Amygdala (tissue), 56 donors: ENCODE data around the gene ARAP1.

Experiments
- DNase-seq, 56 donors: peaks; one replicate each; lab custom pipeline; 2025; lab: John Stamatoyannopoulos, UW

ARAP1 gene

DNA sequence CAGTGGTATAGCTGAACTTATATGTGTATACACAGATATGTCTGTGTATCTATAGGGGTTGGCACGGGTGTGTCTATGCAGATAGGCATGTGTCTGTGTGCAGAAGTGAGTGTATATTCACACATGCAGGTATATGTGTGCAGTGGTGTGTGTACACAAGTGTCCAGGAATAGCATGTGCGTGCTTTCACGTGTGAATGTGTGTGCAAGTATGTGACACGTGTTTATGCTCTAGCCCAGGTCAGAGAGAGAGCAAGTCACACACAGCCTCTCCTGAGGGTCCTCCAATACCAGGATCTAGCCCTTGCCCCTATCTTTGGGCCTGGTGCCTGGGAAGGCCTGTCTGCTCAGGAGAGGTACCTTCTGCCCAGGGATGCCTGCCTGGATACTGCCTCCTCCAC is 104.3 kb downstream of the ARAP1 start:
- no peak for DNase-seq

DNA sequence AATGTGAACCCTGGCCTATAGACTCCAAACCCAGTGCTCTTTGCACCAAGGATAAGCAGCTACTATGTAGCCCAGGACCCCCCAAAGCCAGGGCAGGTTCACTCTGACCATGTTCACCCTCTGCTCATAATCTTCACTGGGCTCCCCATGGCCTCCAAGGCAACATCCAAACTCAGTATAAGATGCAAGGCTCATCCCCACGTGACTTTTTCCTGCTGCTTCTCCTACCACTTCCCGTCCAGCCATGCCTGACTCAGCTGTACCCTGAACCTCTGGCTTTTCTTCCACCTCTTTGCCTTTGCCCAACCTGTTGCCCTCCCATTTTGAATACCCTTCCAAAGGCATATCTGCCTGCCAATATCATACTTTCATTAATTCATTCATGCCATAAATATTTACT is 105.7 kb downstream of the ARAP1 start:
- DNase-seq = no peak

DNA sequence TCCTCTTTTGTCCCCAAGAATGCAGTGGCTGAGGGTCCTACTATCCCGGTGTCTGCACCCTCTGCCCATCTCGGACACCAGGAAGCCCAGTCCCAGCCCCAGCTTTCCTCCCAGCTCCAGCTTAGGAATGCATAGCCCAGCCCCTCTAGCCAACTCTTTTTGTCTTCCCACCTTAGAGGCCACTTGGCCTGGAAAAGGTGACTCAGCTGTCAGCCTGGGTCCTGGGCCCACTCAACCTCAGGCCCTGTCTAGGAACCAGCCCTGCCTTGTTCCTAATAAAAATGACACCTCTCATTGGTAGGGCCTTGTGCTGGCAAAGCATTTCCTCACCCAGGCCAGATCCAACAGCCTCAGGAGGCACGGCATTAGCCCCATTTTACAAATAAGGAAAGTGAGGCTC is 106.2 kb downstream of the ARAP1 start:
- no peak for DNase-seq

DNA sequence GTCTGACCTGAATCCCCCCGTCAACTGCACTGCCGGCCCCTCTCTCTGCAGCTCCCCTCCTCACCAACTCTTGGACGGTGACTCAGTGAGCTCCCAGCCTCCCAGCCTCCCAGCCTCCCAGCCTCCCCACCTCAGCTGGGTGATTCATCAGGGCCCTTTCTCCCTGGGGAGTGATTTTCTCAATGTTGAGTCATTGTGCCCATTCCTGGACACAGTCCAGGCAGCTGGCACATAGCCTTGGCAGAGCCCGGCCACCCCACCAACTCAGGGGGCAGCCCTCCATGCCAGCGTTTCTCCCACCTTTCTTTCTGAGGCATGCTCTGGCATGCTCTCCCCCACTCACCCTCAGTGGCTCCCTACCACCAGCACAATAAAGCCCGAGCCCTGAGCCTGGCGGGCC is 108.7 kb downstream of the ARAP1 start:
- peak in 14 of 56 donors; percentile 24 to 64 (median 50) for DNase-seq

DNA sequence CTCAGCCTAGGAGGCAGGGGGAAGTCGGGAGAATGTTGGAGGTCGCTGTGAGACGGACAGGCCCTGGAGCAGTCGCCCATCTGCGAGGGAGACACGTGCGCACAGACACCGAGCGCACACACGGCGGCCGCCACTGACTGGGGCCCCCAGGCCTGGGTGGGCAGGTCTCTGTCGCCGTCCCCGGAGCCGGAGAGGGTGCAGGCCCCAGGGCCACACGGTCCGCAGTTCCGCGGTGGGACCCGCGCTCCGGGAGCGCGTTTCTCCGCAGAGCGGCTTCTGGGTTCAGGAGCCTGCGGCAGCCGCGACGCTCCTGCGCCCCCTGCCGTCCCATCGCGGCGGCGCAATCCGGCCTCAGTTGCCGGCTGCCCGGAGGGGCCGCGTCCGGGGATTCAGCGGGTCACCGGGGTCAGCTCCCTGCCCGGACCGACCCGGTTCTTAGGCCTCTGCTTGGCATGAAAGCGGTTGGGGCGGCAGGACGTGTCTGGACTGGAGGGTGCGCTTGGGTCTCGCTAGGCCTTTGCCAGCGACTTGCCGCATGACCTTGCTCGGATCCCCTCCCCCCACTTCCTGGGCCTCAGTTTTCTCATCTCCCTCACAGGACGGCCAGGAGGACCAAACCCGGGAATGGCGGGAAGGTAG is 109.2 kb downstream of the ARAP1 start:
- peak in 32 of 56 donors; percentile 18 to 74 (median 52) for DNase-seq

DNA sequence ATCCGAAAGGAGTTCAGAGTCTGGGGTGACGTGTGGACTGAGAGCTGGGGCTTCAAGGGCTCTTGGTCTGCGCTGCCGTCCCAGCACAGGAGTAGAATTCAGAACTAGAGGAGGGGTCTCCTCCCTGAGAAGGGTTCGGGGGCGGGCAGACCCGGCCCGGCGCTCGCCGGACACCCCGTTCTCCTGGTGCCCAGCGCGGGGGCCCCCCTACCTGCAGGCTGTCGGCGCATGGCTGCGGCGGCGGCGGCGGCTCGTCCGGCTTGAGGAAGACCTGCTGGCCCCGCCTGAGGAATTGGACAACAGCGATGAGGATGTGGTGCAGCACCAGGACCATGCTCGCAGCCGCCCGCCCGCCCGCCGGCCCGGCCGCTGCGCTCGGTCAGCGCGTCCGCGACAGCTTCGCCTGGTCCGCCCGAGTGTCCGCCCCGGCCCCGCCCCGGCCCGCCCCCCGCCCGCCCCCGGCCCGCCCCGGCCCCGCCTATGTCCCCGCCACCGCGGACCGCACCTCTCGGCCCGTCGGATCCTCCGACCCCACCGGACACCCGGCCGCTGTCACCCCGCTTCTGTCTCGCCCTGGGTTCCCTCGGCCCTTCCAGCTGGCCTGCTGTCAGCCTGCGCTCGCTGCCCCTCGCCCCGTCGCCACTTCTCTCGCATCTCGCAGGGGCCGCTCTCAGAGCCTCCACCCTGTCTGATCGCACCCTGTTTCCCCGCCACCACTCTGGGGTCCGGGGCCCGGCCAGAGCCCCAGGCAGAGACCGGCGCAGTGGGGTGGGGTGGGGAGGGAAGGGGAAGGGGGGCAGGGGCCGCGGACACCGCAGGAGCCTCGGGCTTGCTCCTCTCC is 109.9 kb downstream of the ARAP1 start:
- peak in 17 of 56 donors; percentile 27 to 66 (median 41) for DNase-seq

DNA sequence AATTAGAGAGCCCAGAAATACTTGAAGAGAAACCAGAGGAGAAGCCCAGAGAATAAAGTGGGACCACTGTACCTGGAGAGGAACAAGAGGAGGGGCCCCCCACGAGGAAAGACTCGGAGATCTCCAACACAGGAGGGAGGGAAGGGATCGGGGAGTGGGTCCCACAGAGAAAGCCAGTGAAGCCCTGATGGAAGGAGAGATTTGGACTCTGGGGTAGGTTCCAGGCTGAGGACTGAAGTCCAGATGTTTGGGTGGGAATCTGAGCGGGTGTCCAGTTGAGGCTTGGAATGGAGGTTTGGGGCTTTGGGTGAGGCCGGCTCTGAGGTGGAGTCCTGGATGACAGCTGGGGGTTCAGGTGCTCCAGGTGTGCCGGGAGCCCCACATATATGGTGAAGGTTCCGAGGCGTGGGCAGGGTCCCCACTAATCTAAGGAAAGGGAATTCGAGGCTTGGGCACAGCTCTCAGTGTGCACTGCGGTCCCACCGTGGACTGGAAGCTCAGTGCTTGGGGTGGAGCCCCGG is 110.6 kb downstream of the ARAP1 start:
- DNase-seq = no peak

DNA sequence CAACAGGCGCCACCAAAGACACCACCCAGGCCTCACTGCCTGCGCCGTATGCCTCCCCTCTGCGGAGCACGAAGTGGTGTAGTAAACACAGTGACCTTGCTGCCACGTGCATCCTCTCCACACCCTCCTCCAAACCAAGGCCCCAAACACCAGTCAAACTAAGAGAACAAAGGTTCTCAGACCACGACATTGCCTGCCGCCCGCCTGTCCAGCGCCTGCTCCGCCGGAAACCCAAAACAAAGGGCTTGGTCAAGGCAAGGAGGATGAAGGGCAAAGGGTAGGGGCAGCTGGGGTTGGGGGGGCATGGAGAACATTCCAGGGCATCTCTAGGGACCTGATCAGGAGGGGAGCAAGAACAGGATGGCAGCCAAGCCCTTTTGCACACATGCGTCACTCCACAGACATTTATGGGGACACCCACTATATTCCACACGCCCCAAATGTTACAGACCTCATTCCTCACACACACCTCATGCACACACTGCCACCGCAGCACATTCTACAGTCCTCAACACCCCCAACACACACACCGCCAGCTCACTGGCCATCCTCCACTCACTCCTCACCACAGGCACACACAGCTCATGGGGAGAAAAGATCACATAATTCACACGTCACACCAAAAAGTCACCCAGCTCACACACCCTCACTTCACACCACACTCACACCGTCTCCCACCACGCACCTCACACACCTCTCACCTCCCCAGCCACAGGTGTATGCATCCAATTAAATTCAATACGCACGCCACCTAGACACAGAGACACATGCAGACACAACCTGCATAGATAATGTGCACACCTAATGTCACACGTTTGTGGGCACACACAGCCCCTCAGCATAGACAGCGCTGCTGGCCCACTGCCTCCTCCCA is 112.5 kb downstream of the ARAP1 start:
- DNase-seq = no peak

DNA sequence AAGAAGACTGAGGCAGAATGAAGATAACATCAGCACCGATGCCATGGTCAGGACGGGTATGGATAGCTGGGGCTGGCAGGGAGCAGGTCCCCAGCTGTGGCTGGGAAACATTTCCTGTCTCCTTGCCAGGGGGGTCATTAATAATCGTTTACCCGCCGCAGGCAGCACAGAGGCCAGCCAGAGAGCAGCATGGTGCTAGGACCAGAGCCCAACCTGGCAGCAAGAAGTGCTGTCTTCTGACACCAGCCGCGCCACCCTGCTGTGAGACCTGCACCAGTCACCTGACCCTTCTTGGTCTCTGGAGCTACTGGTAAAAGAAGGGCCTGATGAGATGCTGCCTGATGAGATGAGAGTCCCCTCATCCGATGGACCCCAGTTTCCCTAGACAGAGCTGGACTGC is 114.3 kb downstream of the ARAP1 start:
- DNase-seq = no peak

DNA sequence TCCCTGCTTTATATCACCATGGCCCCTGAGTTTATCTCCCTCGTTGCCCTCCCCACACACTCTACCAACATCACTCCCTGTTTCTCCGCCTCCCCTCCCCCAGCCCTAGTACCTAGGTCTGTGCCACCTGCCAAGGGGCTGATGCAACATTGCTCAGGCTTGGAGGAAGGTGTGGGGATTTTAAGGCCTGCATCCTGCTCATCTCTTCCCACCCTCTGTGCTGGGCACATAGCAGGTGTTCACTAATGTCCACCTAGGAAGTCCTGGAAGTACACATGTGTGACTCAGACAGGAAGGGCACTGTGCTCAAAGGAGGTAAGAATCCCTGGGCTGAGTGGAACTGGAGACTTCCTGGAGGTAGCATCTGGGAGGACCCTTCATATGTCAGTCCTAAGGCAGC is 115.0 kb downstream of the ARAP1 start:
- no peak for DNase-seq

DNA sequence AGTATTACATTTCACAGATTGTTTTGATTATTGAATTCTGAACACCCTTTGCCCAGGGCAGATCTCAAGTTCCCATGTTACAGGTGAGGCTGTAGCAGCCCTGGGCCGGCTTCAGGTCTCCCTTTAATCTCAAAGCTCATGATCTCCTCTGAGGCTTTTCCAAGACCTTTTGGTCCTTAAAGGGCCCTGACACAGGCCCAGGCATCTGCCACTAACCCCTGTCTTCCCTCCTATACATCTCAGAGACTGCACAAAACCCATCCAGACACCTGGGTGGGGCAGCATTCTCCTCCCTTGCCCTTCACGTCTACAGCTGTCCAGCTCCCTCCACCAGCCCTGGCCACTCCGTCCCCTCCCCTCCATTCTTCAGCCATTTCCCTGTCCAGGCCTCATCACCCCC is 115.8 kb downstream of the ARAP1 start:
- DNase-seq = no peak

DNA sequence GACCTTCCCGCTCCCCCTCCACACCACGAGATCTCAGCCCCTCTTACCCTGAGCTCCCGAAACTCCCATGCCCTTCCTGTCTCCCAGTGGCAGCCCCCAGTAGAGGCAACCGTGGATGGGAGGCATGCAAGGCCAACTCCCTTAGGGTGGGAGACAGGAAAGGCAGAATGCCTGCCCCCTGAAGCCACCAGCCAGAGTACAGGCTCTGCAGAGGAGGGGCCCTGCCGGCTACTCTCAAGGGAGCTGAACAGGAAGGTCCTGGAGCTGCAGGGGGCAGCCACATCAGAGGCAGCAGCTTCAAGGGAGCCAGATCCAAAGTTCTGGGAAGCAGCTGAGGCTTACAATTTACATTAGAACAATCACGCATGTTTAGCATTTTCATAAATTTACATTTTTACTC is 116.3 kb downstream of the ARAP1 start:
- DNase-seq = no peak

DNA sequence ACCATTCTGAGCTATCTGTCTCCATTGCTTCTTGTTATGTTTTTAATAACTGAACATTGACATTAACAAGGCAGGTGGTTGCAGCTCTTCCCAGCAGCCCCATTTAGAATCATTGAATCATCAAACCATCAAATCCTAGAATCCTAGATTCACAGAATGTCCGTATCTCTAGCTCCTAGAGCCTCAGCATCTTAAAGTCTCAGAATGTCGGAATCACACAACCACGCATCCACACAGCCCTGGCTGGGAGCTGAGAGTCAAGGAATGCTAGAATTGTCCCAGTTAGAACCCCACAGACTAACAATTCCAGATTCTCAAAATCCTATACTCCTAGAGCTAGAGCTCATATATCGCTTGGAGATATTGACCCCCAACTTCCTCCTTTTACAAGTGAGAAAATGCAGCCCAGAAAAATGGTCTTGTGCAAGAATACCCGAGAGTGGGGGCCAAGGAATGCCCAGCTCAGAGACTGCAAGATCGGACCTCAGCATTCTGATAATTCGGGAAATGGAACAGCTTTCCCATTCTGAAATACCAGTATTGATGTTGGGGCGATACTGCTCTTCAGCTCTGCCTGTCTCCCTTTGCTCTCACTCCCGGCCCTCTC is 116.8 kb downstream of the ARAP1 start:
- peak in 1 of 56 donors; percentile 21 for DNase-seq
